Right renal cortex interstitium (tissue), 3 donors: ENCODE results near the gene PXYLP1. TPM values are rescaled to one million over a fixed set of nuclear protein-coding genes. Genes with fewer than 3 reads are reported as not detected.
"Not testable (repeated sequence)": the region's sequence is repeated elsewhere in the genome, so short reads cannot be mapped to it uniquely, and the experiment has no call there.

Source experiments
- DNase-seq, 3 donors: peaks; one replicate each; pipeline ENCODE4 v3.0.0-alpha.2; 2013; ENCODE audit warnings: low read depth in 3 of 3, low spot score in 2 of 3
- polyA plus RNA-seq, 3 donors: library from polyadenylated mRNA; unstranded; fragments of 120-200 nt; gene quantifications; one replicate each; pipeline ENCODE4 v1.2.1, GENCODE V29; 2013; ENCODE audit not compliant: insufficient read length in 3 of 3

The PXYLP1 gene
- 10 to 100 TPM; 32.7 to 42.0 (median 41.8) TPM for polyA plus RNA-seq

- peak; percentile 72 to 86 (median 75) for DNase-seq
Observed at GRCh38 chr3:141231101-141231951, at the start of gene PXYLP1. TSS of gene PXYLP1 (plus strand) at chr3:141231825. CDS start at chr3:141260176, 28,351 bp downstream.

- DNase-seq, result no peak
Observed at GRCh38 chr3:141183606-141184005, 48.0 kb upstream of the PXYLP1 start.

- no peak for DNase-seq
Observed at GRCh38 chr3:141184430-141184829, 47.2 kb upstream of the PXYLP1 start.

- DNase-seq, result no peak
Observed at GRCh38 chr3:141191097-141191749, 40.4 kb upstream of the PXYLP1 start.

GRCh38 chr3:141192345-141192744 lies 39.3 kb upstream of the PXYLP1 start:
- peak; percentile 92 to 94 (median 94) for DNase-seq

- DNase-seq, result no peak
Observed at GRCh38 chr3:141193066-141193830, 38.4 kb upstream of the PXYLP1 start.

GRCh38 chr3:141201122-141201521 lies 30.5 kb upstream of the PXYLP1 start:
- DNase-seq, result no peak

GRCh38 chr3:141202682-141203081 lies 28.9 kb upstream of the PXYLP1 start:
- no peak for DNase-seq

- DNase-seq, result no peak
Observed at GRCh38 chr3:141203866-141204265, 27.8 kb upstream of the PXYLP1 start.

- DNase-seq, result no peak
Observed at GRCh38 chr3:141204343-141204742, 27.3 kb upstream of the PXYLP1 start.

- DNase-seq, result not testable (repeated sequence)
Observed at GRCh38 chr3:141211306-141211705, 20.3 kb upstream of the PXYLP1 start.

GRCh38 chr3:141212101-141212500 lies 19.5 kb upstream of the PXYLP1 start:
- DNase-seq, result no peak

GRCh38 chr3:141212555-141212954 lies 19.1 kb upstream of the PXYLP1 start:
- DNase-seq, result no peak

- DNase-seq, result no peak
Observed at GRCh38 chr3:141216975-141217374, 14.7 kb upstream of the PXYLP1 start.

- no peak for DNase-seq
Observed at GRCh38 chr3:141217389-141217788, 14.2 kb upstream of the PXYLP1 start.

- DNase-seq, result no peak
Observed at GRCh38 chr3:141218162-141218835, 13.3 kb upstream of the PXYLP1 start.

- no peak for DNase-seq
Observed at GRCh38 chr3:141218926-141219325, 12.7 kb upstream of the PXYLP1 start.

GRCh38 chr3:141223673-141224166 lies 7.9 kb upstream of the PXYLP1 start:
- DNase-seq, result no peak

- no peak for DNase-seq
Observed at GRCh38 chr3:141225939-141226338, 5.7 kb upstream of the PXYLP1 start.

GRCh38 chr3:141227216-141227615 lies 4.4 kb upstream of the PXYLP1 start:
- DNase-seq, result no peak
